HUES48 (cell line): ENCODE results near the gene PTPN1.
"Not testable (repeated sequence)": the region's sequence is repeated elsewhere in the genome, so short reads cannot be mapped to it uniquely, and the experiment has no call there.

Experiments
- H3K27ac ChIP-seq: one replicate; pipeline ENCODE4 v1.7.0; 2013; ENCODE audit warnings: low read depth, low read length, inconsistent platforms
- H3K27me3 ChIP-seq: 2 replicates; pipeline ENCODE4 v1.6.1; 2013; ENCODE audit warnings: mild to moderate bottlenecking, low read length; ENCODE audit not compliant: control insufficient read depth, insufficient read depth
- H3K36me3 ChIP-seq: 2 replicates; pipeline ENCODE4 v1.6.1; 2013; ENCODE audit warnings: low read length; ENCODE audit not compliant: control insufficient read depth, insufficient read depth
- H3K4me1 ChIP-seq: 2 replicates; pipeline ENCODE4 v1.6.1; 2013; ENCODE audit warnings: mild to moderate bottlenecking, low read length; ENCODE audit not compliant: control insufficient read depth, insufficient read depth
- H3K4me3 ChIP-seq: 2 replicates; pipeline ENCODE4 v1.5.1; 2013; ENCODE audit warnings: mild to moderate bottlenecking, low read depth, low read length
- H3K9ac ChIP-seq: 2 replicates; pipeline ENCODE4 v1.6.1; 2013; ENCODE audit warnings: mild to moderate bottlenecking, low read depth, low read length, moderate library complexity
- H3K9me3 ChIP-seq: 2 replicates; pipeline ENCODE4 v1.6.1; 2013; ENCODE audit warnings: low read length; ENCODE audit not compliant: control insufficient read depth, insufficient read depth

PTPN1 gene

DNA sequence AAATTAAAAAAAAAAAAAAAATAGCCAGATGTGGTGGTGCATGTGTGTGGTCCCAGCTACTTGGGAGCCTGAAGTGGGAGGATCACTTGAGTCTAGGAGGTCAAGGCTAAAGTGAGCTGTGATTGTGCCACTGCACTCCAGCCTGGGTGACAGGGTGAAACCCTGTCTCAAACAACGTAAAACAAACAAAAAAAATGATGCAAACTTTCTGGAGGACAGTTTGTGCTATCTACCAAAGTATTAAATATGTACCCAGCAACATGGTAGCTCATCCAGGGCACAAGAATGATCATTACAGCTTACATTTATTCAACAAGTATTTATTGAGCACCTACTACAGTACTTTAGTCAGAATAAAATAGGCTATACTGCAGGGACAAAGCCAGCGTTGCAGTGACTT is 40.4 kb upstream of the PTPN1 start:
- Histone ChIP-seq H3K36me3 (no peaks in the 10 kb centered on the region), H3K27me3 (no peaks in the 10 kb centered on the region), H3K4me1 (no peaks in the 10 kb centered on the region), H3K4me3 (no peak overlapping the region), H3K27ac (no peak overlapping the region), H3K9me3 (no peaks in the 10 kb centered on the region), H3K9ac (no peak overlapping the region)

DNA sequence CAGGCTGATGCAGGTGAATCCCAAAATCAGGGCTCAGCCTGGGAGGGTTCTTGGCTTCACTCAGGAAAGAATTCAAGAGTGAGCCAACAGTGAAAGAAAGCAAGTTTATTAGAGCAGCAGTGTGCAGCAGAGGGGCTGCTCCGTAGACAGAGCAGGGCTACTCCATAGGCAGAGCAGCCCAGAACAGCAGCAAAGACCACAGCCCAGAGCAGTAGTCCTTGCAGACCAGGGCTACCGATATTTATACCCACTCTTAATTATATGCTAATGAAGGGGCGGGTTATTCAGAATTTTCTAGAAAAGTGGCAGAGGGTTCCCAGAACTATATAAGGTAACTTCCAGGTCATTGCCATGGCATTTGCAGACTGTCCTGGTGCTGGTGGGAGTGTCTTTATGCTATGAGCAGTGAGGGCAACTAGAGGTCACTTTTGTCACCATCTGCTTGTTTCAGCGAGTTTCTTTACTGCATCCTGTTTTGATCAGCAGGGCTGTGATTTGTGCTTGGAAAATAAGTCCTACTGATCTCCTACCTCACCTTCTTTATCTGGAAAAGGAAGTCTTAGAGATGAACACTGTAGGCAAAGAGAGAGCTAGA is 39.8 kb upstream of the PTPN1 start:
- Histone ChIP-seq H3K4me3 (no peak overlapping the region), H3K9me3 (no peaks in the 10 kb centered on the region), H3K36me3 (no peaks in the 10 kb centered on the region), H3K27me3 (no peaks in the 10 kb centered on the region), H3K9ac (no peak overlapping the region), H3K27ac (no peak overlapping the region), H3K4me1 (no peaks in the 10 kb centered on the region)

DNA sequence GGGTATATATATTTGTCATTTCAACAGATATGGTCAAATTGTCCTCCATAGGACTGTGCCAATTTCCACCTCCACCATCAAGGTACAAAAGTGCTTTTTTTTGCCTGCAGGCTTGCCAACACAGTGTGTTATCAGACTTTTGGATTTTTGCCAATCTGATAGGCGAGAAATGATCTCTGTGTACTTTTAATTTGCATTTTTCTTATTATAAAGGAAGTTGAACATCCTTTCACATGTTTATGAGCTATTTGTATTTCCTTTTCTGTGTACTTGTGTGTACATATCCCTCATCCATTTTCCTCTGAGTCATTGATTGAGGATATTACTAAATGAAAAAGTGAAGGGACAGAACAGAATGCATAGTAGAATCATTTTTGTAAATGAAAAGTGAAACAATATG is 39.0 kb upstream of the PTPN1 start:
- no peaks in the 10 kb centered on the region for H3K27me3 ChIP-seq
- no peaks in the 10 kb centered on the region for H3K36me3 ChIP-seq
- no peaks in the 10 kb centered on the region for H3K9me3 ChIP-seq
- no peak overlapping the region for H3K9ac ChIP-seq
- no peak overlapping the region for H3K27ac ChIP-seq
- no peaks in the 10 kb centered on the region for H3K4me1 ChIP-seq
- no peak overlapping the region for H3K4me3 ChIP-seq

DNA sequence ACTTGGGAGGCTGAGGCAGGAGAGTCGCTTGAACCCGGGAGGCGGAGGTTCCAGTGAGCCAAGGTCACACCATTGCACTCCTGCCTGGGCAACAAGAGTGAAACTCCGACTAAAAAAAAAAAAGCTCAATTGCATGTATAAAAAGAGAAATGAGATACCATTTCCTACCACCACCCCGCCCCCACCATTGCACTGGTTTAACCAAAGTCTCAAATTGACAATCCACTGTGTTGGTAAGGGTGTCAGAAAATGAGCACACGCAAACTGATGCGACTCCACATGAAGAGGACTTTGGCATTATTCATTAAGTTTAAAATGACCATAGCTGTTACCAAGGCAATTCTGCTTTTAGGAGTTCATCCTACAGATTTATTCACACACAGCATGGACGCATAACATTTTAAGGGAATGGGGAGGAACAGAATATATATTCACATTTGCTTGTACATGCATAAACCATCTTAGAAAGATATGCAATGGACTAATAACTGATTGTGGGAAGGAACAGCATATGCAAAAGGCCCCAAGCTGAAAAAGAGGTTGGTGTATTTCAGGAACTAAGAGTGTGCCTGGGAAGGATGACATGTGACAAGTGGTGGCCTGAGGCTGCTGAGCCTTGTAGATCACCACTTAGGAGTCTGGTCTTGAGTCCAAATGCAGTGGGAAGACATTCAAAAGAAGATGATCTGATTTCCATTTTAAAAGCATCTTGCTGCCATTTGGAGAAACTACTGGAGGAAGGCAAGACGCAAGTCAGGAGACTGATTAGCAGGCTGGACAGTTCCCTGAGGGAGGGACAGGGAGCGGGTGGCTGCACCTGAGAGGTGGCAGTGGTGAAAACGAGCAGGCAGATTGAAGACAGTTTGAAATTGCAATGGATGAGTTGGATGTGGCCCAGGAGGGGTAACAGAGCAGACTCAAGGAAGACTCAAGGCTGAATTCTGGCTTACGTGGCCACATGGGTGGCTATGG is 37.2 kb upstream of the PTPN1 start:
- H3K9me3 ChIP-seq: no peaks in the 10 kb centered on the region
- no peak overlapping the region for H3K9ac ChIP-seq
- H3K4me1 ChIP-seq: no peaks in the 10 kb centered on the region
- H3K27ac ChIP-seq: no peak overlapping the region
- H3K4me3 ChIP-seq: no peak overlapping the region
- H3K36me3 ChIP-seq: no peaks in the 10 kb centered on the region
- no peaks in the 10 kb centered on the region for H3K27me3 ChIP-seq

DNA sequence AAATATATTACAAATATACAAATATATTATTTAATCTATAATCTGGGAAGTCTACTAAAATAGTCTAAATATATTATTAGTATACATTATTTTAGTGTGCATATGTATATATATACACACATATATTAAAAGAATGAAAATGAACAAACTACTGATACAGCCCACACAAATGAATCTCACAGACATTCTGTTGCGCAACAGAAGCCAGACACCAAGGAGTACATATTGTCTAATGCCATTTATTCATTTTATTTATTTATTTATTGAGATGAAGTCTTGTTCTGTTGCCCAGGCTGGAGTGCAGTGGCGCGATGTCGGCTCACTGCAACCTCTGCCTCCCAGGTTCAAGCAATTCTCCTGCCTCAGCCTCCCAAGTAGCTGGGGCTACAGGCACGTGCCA is 35.8 kb upstream of the PTPN1 start:
- not testable (repeated sequence) for H3K27ac ChIP-seq, H3K9me3 ChIP-seq, H3K4me1 ChIP-seq, H3K36me3 ChIP-seq, H3K9ac ChIP-seq, H3K27me3 ChIP-seq, H3K4me3 ChIP-seq

DNA sequence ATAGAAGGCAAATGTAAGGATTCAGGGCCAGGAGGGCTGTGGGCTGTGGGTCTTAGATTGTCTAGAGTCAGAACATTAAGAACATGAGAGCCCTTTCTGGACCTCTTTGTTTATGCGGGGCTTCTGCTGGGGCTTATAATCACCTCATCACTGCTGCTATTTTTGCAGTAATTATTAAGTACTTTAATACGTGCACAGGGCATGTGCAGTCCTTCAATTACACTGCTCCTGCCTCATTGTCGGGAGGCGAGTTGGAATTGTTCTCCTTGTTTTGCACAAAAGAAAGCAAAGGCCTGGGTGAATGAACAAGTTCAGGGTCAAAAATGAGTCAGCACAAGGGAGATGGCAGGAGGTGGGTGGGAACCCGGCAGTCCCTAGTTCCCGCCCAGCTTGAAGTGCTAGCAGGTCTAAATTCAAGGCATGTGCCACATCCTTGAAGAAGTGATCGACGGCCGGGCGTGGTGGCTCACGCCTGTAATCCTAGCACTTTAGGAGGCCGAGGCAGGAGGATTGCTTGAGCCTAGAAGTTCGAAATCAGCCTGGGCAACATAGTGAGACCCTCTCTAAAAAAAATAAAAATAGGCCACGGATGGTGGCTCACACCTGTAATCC is 34.4 kb upstream of the PTPN1 start:
- no peak overlapping the region for H3K27ac ChIP-seq
- H3K9me3 ChIP-seq: no peaks in the 10 kb centered on the region
- H3K36me3 ChIP-seq: no peaks in the 10 kb centered on the region
- no peak overlapping the region for H3K9ac ChIP-seq
- no peaks in the 10 kb centered on the region for H3K27me3 ChIP-seq
- H3K4me1 ChIP-seq: no peaks in the 10 kb centered on the region
- no peak overlapping the region for H3K4me3 ChIP-seq

DNA sequence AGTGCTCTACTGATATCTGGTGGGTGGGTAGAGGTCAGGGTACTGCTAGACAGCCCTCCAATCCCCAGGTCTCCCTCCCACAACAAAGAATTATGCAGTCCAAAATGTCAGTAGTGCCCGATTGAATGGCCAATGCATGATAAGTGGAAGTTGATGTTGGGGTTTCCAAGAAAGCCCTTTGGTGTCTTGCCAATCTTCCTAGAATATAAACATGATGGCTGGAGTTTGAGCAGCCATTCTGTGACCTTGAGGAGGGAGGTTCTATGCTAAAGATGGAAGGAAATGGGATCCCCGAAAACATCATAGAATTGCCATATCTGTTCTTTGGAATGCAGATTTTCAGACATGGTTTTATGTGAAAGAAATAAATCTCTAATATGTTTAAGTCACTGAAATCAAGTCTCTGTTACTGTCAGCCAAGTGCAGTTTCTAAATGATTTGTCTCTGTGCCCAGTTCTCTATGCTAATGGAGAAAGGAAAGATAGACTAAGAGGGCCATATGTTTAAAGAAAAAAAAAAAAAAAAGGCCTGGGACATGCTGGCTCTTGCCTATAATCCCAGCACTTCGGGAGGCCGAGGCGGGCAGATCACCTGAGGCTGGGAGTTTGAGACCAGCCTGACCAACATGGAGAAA is 32.8 kb upstream of the PTPN1 start:
- Histone ChIP-seq H3K9me3 (no peaks in the 10 kb centered on the region), H3K4me3 (no peak overlapping the region), H3K36me3 (no peaks in the 10 kb centered on the region), H3K27me3 (no peaks in the 10 kb centered on the region), H3K4me1 (no peaks in the 10 kb centered on the region), H3K27ac (no peak overlapping the region), H3K9ac (no peak overlapping the region)

DNA sequence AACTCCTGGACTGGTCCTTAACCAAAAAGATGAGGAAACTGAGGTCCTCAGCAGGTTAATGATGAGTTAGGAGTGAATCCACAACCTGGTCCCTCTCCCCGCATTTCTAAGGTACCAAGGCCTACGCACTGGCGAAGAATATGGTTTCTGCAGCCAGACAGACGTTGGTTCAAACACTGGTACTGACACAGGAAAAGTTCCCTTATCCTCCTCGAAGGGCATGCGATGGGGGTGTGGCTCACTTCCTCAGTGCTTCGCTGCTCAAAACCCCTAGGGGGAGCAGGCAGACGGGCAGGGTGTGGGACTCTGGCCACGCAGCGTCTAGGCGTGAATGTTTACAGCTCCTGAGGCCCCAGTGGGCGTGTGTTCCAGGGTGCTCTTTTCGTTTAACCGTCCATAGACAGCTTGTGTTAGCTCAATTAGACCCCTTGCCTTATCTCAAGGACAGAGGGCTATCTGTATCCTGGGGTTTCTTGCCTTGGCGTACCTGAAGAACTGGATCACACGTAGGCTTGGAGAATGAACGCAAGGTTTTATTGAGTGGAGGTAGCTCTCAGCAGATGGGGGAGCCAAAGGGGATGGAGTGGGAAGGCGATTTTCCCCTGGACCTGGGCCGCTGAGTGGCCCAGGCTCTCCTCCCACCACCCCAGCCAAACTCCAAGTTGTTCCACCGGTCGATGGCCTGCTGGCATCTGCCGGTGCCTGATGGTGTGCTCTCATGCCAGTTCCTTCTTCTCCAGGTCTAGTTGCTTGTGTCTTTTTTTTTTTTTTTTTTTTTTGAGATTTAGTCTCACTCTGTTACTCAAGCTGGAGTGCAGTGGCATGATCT is 31.8 kb upstream of the PTPN1 start:
- Histone ChIP-seq H3K27ac (no peak overlapping the region), H3K4me1 (no peaks in the 10 kb centered on the region)

DNA sequence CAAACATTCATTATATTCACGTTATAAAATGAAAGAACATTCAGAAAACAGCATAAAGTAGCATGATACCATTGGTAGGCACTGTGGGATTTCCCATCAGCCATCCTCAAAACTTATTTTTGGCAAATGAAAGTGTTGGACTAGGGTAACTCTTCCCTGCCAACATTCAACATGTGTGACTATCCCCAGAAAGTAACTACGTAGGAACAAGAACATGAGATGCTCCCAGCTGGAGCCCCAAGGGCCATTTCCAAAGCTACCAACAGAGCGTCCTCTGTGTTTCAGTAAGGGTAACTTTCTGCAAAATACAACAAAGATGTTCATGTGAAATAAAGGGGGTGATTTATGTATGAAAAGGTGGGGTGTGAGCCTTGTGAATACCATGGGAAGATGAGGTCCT is 28.4 kb upstream of the PTPN1 start:
- H3K4me3 ChIP-seq: no peak overlapping the region
- H3K9me3 ChIP-seq: no peaks in the 10 kb centered on the region
- no peaks in the 10 kb centered on the region for H3K36me3 ChIP-seq
- no peaks in the 10 kb centered on the region for H3K4me1 ChIP-seq
- H3K9ac ChIP-seq: no peak overlapping the region
- no peaks in the 10 kb centered on the region for H3K27me3 ChIP-seq
- H3K27ac ChIP-seq: no peak overlapping the region

More for the DNA sequence above, 31.8 kb upstream of the PTPN1 start:
- H3K36me3 ChIP-seq: no peaks in the 10 kb centered on the region
- H3K9me3 ChIP-seq: no peaks in the 10 kb centered on the region
- H3K27me3 ChIP-seq: no peaks in the 10 kb centered on the region
- H3K4me3 ChIP-seq: no peak overlapping the region
- H3K9ac ChIP-seq: no peak overlapping the region

DNA sequence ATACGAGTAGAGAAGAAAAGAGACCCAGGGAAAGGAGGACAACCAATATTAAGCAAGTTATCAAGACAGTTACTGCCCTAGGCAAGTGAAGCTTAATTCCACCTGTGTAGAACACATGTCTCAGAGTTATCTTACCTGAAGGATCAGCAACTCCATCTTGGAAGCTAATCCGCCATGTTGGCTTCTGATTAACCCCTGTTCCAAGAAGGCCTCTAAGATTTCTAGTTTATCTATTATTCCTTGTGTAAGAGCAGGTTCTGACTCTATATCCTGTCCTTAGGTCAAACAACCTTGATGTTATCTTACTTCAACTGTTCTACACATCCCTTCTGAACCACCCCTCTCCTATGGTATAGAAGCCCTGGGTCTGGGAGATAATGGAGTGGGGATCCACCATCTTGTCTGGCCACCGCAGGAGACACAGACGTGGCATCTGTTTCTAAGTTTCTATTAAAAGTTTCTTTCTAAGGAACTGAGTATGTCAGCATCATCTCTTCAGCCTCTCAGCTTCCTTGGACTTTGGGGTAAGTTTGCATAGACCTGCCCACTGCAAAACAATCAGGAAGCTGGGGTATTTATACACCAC is 27.7 kb upstream of the PTPN1 start:
- Histone ChIP-seq H3K4me3 (no peak overlapping the region), H3K4me1 (no peaks in the 10 kb centered on the region), H3K27me3 (no peaks in the 10 kb centered on the region), H3K9ac (no peak overlapping the region), H3K27ac (no peak overlapping the region), H3K36me3 (no peaks in the 10 kb centered on the region), H3K9me3 (no peaks in the 10 kb centered on the region)
